TTC549 (cell line): ENCODE results near the gene ZMIZ1.

ENCODE experiments used
- FAIRE-seq: peaks from 2 replicates; lab custom pipeline; 2012; peaks lifted over from hg19 to GRCh38; lab: Jason Lieb, UNC

The ZMIZ1 gene

DNA sequence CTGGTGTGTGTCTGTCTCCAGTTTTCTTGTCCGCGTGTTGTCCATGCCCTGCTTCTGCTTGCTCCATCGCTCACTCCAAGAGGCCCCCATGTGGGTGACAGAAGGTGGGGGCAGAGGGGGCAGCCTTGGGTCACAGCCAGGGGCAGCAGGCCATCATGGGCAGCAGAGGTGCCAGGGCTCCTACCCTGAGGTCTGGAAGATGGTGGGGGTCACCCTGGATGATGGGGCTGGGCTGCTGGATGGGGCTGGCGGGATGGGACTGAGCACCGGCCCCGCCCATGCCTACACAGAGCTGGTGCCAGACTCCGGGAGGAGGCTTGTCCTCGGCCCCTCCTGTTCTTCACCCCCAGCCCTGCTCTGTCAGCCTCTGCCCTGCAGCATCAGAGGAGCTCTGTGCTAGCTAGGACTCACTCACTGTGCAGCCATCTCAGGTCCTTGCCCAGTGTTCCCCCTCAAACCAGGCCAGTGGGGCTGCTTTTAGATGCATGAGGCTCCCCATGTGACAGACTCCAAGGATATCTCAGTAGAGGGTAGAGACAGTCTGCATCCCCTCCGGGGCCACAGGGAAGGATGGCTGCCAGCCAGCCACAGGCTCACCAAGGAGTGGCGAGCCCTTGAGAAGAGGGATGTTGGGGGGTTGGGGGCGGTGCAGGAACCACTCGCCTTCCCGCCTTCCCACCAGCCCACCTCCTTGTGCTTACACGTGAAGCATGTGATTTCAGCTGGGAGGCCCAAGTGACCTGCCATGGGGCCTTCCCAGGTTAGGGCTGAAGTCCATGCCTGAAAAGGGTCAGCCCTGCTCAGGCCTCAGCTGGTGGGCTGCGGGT, 243.0 kb downstream of the ZMIZ1 start:
- no peak for FAIRE-seq

DNA sequence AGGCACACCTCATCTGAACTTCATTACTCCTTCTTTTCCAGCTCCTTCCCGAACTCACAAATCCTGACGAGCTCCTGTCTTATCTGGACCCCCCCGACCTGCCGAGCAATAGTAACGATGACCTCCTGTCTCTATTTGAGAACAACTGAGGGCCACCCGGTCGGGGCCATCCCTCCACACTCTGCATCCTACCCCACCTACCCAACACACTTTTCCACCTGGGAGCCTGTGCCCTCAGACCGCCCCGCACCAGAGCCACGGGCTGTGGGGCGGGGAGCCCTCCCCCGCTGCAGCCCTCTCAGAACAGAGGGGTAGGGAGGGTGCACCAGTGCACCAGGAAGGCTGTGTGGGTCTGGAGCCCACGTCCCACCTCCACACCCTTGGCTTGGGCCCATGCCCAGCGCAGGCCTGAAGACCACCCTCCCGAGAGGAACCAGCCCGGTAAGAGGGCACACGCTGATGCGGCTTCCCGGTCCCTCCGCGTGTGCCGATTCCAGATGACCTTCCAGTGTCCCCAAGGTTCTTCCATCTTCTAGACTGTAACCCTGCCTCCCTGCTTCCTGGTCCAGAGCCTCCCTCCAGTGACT, 243.9 kb downstream of the ZMIZ1 start:
- FAIRE-seq = no peak

DNA sequence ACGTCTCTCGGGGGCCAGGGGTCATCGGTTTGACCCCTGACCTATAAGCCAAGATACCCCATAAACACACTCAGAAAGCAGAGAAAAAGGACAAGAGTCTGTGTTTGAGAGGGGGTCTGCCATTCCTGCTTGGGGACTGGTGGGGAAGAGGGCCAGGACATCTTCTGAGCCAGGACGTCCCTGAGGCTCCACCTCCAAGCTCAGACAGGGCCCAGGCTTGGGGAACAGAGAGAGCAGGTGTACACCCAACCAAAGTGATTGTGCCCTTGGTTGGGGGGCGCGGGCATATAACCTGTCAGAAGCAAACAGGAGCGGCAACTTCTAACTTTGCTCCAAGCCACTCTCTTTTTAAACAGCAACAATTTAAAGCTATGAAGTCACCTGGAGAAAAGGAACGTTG, 244.6 kb downstream of the ZMIZ1 start:
- no peak for FAIRE-seq

DNA sequence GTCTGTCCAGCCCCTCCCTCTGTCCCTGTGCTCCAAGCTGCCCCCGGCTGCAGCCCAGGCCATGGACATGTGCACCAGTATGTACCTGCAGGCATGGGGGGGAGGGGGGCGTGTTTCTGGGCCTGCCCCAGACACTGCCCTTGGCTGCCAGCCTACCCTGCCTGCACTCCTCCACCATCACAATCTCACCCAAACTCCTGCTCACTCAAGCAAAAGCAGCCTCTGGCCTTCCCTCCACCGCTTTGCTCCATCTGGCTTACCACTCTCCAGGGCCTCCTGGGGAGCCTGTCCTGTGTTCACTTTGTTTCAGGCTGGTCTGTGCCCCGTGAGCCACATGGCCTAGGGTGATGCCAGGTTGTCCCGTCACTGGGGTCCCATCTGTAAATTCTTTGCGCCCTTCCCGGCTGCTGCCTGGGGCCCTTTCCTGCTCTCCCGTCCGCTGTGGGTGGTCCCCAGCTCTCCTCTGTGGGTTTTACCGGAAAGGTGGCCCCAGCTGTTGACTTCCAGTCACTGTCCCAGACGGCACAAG, 245.2 kb downstream of the ZMIZ1 start:
- FAIRE-seq = no peak

DNA sequence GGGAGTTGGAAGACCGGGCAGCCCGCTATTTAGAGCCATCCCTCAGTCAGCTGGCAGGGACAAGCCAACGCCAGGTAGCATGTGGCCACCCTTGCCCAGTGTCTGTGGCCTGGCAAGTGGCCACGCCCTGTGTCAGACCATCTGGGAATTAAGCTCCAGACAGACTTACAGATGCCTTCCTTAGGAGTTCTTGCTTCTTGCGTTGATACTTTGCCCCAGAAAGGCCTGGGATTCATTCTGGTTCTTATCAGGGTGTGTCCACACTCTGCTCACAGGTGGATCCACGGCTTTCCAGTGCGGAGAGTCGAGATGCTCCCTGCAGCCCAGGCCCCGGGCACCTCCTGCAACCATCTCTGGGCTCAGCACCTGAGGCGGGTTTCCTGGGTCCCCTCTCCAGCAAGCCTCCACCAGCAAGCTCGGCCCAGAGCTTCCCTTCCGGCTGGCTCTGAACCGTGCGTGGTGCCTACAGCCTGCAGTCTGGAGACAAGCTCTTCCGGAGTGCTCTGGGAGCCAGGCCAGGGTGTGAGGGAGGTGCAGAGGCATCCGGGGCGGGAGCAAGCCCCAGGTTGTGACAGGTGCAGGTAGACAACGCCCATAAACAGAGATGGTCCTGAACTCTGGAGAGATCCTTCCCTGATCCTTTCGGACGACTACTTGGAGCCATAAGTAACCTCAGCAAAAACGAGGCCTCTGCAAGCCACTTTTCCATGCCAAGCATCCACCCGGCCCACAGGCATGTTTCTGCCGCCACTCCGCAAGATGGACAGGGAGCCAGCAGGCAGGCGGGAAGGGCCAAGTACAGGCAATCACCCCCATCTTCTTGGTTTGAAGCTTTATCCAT, 246.2 kb downstream of the ZMIZ1 start:
- no peak for FAIRE-seq

- FAIRE-seq = no peak
Observed at GRCh38 chr10:79315602-79315920, 246.8 kb downstream of the ZMIZ1 start.

DNA sequence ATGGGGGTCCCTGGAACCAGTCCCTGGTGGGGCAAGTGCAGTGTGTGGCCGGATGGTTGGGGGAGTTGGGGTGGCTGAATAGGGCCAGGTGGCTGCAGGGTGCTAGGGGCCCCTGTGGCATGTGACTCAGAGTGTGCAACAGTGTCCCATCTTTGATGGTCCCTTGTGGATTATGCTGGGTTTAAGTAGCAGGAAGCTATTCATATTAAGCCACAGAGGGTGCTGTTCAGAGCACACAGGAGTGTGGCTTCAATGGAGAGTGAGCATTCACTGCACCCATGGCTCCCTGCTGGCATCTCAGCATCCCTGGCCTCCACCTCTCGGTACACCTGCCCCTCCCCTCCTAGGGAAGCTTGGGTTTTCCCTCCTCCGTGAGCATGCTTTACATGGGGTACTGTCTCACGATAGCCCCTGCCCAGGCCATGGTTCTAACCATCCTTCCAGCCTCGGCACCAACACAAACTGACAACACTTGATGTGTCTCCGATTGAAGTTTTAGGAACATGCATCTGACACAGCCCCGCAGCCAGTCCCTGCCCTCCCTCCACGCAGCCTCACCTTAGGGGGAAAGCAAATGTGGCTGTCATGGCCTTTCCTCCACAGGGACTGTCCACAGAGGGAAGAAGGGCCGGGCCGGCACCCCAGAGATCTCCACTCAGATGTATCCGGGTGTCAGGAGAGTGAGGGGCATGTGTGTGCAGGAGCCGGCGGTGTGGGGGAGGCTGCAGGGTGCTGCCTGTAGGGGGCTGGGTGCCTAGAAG, 248.1 kb downstream of the ZMIZ1 start:
- FAIRE-seq = no peak

DNA sequence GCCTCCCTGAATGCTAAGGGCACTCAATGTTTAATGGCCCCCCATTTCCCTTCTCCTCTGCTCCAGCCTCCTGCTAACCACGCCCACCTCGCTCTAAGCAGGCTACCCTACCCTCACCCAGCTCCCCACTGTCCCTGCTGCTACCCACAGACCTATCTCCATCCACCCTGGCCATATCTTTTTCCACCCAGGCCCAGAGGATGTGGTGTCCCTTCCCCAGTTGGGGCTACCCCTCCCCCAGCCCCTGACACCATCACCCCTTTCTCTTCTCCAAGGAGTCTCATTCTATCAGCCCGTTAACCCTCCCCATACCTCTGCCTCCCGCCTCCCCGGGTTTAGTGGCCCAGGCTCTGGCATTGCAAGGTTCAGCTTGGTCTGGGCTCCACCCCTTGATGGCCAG, 249.6 kb downstream of the ZMIZ1 start:
- no peak for FAIRE-seq

DNA sequence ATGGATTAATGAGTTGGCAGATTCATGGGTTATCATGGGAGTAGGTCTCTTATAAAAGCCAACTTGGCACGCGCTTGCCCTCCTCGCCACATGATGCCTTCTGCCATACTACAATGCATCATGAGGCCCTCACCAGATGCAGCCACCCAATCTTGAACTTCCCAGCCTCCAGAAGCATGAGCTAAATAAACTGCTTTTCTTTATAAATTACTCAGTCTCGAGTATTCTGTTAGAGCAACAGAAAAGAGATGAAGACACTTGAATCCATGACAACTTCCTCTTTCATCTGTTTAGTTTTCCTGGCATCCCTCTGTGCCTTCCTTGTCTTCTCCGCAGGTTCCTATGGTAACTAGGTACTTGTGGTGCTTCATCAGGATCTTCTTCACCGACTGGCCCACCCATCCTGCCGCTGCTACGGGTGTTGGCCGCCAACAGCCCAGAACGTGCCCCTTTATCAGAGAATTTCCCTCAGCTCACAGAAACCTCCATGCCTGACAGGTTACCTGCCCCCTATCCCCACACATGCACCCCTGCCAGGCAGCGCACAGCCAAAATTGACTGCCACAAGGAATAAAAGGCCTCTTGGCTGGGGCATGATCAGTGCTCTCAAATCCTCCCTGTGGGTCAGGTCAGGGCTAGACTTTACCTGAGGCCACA, 250.5 kb downstream of the ZMIZ1 start:
- no peak for FAIRE-seq

GRCh38 chr10:79320316-79320715, 251.6 kb downstream of the ZMIZ1 start:
- FAIRE-seq = no peak

GRCh38 chr10:79320820-79321493, 252.2 kb downstream of the ZMIZ1 start:
- no peak for FAIRE-seq

- no peak for FAIRE-seq
Observed at GRCh38 chr10:79321494-79321882, 252.7 kb downstream of the ZMIZ1 start.

GRCh38 chr10:79321951-79322350, 253.2 kb downstream of the ZMIZ1 start:
- FAIRE-seq = no peak

- no peak for FAIRE-seq
Observed at GRCh38 chr10:79322616-79323543, 254.1 kb downstream of the ZMIZ1 start.

DNA sequence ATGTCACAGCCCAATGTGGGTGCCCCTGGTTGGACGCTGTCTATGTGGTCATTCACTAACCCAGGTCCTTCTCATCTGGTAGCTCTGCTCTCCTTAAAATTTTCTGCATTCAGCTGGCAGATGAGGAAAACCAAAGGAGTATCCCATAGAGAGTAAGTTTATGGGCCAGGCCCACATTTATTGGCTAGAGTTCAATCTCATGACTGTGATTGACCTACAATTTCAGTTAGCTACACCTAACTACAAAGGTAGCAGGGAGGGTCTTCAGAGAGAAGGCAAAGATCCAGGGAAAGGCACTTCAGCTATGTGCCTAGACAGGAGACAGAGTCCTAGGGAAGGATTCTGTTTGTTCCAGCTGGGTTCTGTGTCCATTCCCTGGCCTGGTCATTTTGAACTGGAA, 254.8 kb downstream of the ZMIZ1 start:
- no peak for FAIRE-seq

DNA sequence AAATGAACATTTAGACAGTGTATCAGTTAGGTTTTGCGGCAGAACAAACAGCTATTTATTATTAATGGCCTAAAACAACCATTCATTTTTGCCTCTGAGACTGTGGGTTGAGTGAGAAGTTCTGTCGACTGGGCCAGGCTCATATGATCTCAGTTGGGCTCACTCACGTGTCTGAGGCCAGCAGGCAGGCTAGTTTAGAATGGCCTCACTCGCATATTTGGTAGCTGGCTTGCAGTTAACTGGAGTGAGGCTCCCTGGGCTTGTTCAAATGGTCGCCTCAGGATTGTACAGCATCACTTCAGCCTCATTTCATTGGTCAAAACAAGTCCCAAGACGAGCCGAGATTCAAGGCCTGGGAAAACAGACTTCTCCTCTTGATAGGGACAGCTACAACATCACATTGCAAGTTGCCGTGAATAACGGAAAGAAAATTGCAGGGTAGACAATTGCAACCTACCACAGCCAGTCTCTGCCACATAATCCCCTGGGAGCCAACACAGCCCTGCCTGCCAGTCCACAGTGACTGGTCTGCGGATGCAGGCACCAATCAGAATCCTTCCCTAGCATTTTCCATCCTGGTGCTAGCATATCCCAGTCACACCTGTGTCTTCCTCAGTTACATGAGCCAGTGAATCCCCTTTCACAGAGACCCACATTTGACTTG, 255.4 kb downstream of the ZMIZ1 start:
- FAIRE-seq = no peak

GRCh38 chr10:79326361-79327089, 257.8 kb downstream of the ZMIZ1 start:
- no peak for FAIRE-seq

DNA sequence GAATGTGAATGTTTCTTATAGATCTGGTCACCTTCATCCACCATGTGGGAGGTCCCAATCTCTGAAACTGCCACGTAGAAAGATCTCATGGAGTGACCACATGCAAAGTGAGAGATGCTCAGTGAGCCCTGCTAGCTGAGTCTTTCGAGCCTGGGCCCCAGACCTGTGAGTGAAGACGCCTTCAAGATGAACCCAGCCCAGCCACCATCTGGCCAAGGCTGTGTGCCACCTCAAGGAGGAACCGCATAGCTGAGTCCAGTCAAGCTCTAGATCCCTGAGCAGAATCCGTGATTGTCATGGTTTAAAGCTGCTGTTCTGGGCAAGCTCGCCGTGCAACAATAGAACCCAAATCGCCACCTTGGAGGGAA, 258.3 kb downstream of the ZMIZ1 start:
- FAIRE-seq = no peak

DNA sequence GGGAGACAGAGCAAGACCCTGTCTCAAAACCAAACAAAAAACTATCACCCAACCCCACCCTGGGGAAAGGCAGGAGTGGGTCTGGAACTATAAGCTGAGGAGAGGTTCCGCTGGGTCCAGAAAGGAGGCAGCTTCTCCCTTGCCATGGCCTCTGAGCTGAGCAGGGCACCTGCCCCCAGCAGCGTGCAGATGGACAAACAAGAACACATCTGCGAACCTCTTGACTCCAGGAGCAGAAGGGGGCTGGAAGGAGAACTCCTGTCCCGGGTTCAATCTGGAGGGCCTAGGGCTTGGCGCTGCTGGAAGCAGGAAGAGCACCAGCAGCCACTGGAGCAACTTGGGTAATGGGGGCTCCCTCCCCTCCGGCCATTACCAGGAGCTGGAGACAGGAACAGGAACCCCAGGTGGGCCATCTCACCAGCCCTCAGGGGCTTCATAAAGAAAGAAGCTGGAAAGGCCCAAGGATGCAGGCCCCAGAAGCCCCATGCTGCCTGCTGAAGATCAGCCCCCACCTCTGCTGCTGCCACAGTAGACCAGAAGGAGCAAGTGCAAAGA, 259.5 kb downstream of the ZMIZ1 start:
- no peak for FAIRE-seq
